Fibroblast of skin of back (primary cell): ENCODE results near the gene CDH23.
A peak's percentile ranks its signal among the peaks of the same experiment; 100 is the strongest.

Source experiments
- DNase-seq: peaks from one replicate; pipeline ENCODE4 v3.0.0-alpha.2; 2013

The CDH23 gene

GRCh38 chr10:71423901-71424300, 27.2 kb downstream of the CDH23 start:
- DNase-seq = no peak

- no peak for DNase-seq
Observed at GRCh38 chr10:71424496-71425194, 27.9 kb downstream of the CDH23 start.

- no peak for DNase-seq
Observed at GRCh38 chr10:71426058-71426605, 29.4 kb downstream of the CDH23 start.

GRCh38 chr10:71427246-71427645, 30.5 kb downstream of the CDH23 start:
- DNase-seq = no peak

GRCh38 chr10:71429304-71429703, 32.6 kb downstream of the CDH23 start:
- no peak for DNase-seq

GRCh38 chr10:71429929-71430328, 33.2 kb downstream of the CDH23 start:
- no peak for DNase-seq

GRCh38 chr10:71431239-71432100, 34.8 kb downstream of the CDH23 start:
- DNase-seq = no peak

- DNase-seq = no peak
Observed at GRCh38 chr10:71432101-71432905, 35.6 kb downstream of the CDH23 start.

GRCh38 chr10:71432956-71433767, 36.4 kb downstream of the CDH23 start:
- no peak for DNase-seq

GRCh38 chr10:71433768-71434744, 37.3 kb downstream of the CDH23 start:
- no peak for DNase-seq

GRCh38 chr10:71434760-71435394, 38.2 kb downstream of the CDH23 start:
- DNase-seq = no peak

- peak; percentile 15 for DNase-seq
Observed at GRCh38 chr10:71435571-71436267, 39.0 kb downstream of the CDH23 start.

- DNase-seq = no peak
Observed at GRCh38 chr10:71436268-71437125, 39.8 kb downstream of the CDH23 start.

- no peak for DNase-seq
Observed at GRCh38 chr10:71437537-71438092, 40.9 kb downstream of the CDH23 start.

GRCh38 chr10:71438761-71439160, 42.0 kb downstream of the CDH23 start:
- no peak for DNase-seq

- DNase-seq = no peak
Observed at GRCh38 chr10:71439670-71440425, 43.1 kb downstream of the CDH23 start.

- no peak for DNase-seq
Observed at GRCh38 chr10:71440506-71441035, 43.9 kb downstream of the CDH23 start.
